DOHH2 (cell line): Measurements from ENCODE around the gene CACNA1B.

Experiments used
- H3F3A ChIP-seq: fragments of 200-600 bp; sonication (generic), shearing (Covaris generic); 2 replicates; pipeline ENCODE4 v1.6.0; 2016; ENCODE audit warnings: antibody characterized with exemption, mild to moderate bottlenecking; ENCODE audit not compliant: control insufficient read depth, insufficient read depth
- H3K27ac ChIP-seq: fragments of 200-600 bp; sonication (generic); 2 replicates; pipeline ENCODE4 v1.5.1; 2014; ENCODE audit warnings: low read depth, mild to moderate bottlenecking, low read length, moderate library complexity
- H3K27me3 ChIP-seq: fragments of 200-600 bp; sonication (generic); 2 replicates; pipeline ENCODE4 v1.6.1; 2014; ENCODE audit warnings: mild to moderate bottlenecking, low read length, mixed read lengths; ENCODE audit not compliant: control insufficient read depth
- H3K36me3 ChIP-seq: fragments of 200-600 bp; sonication (generic); 2 replicates; pipeline ENCODE4 v1.6.1; 2014; ENCODE audit warnings: mild to moderate bottlenecking, low read length, moderate library complexity, mixed read lengths; ENCODE audit not compliant: control insufficient read depth
- H3K4me1 ChIP-seq: fragments of 200-600 bp; sonication (generic); 2 replicates; pipeline ENCODE4 v1.6.1; 2014; ENCODE audit warnings: mild to moderate bottlenecking, low read length, mixed read lengths; ENCODE audit not compliant: control insufficient read depth
- H3K4me2 ChIP-seq: fragments of 200-600 bp; sonication (generic); 2 replicates; pipeline ENCODE4 v1.6.0; 2014; ENCODE audit warnings: mild to moderate bottlenecking, low read length, moderate library complexity
- H3K4me3 ChIP-seq: fragments of 200-600 bp; sonication (generic); 2 replicates; pipeline ENCODE4 v1.5.1; 2014; ENCODE audit warnings: mild to moderate bottlenecking, low read length, mixed read lengths
- H3K79me2 ChIP-seq: fragments of 200-600 bp; sonication (generic); 2 replicates; pipeline ENCODE4 v1.6.1; 2014; ENCODE audit warnings: mild to moderate bottlenecking, low read length, mixed read lengths; ENCODE audit not compliant: control insufficient read depth
- H3K9me2 ChIP-seq: fragments of 200-600 bp; sonication (generic); replicated peaks from 2 replicates; pipeline ENCODE4 v1.6.1; 2014; ENCODE audit warnings: mild to moderate bottlenecking, low read length, mixed read lengths; ENCODE audit not compliant: control insufficient read depth
- H3K9me3 ChIP-seq: fragments of 200-600 bp; sonication (generic); 2 replicates; pipeline ENCODE4 v1.6.1; 2014; ENCODE audit warnings: antibody characterized with exemption, low read length, mixed read lengths; ENCODE audit not compliant: control insufficient read depth, insufficient read depth
- H4K20me1 ChIP-seq: fragments of 200-600 bp; sonication (generic); 2 replicates; pipeline ENCODE4 v1.6.0; 2014; ENCODE audit warnings: low read depth, mild to moderate bottlenecking, antibody characterized with exemption, low read length, moderate library complexity; ENCODE audit not compliant: control insufficient read depth, insufficient read depth
- CTCF ChIP-seq: fragments of 200-600 bp; sonication (generic); IDR thresholded peaks from one replicate; pipeline ENCODE4 v1.5.1; 2014; ENCODE audit warnings: antibody characterized with exemption, mild to moderate bottlenecking, low read depth, low read length; ENCODE audit not compliant: poor library complexity, severe bottlenecking
- EZH2phosphoT487 ChIP-seq: fragments of 200-600 bp; sonication (generic); IDR thresholded peaks from 2 replicates; pipeline ENCODE4 v1.6.1; 2017; ENCODE audit warnings: borderline replicate concordance, mild to moderate bottlenecking, antibody characterized with exemption, low read length, moderate library complexity, mixed read lengths

Gene CACNA1B

GRCh38 chr9:137984520-137985257, 107.1 kb downstream of the CACNA1B start:
- H4K20me1 ChIP-seq, result no peaks in the 10 kb centered on the region
- no peaks in the 10 kb centered on the region for H3K36me3 ChIP-seq
- no peaks in the 10 kb centered on the region for H3K79me2 ChIP-seq
- no peaks in the 10 kb centered on the region for H3K4me1 ChIP-seq
- H3F3A ChIP-seq, result no peaks in the 10 kb centered on the region
- H3K27ac ChIP-seq, result no peak overlapping the region
- TF ChIP-seq EZH2phosphoT487, result no peak
- TF ChIP-seq CTCF, result no peak
- no peak overlapping the region for H3K4me3 ChIP-seq
- H3K4me2 ChIP-seq, result no peak overlapping the region
- H3K9me2 ChIP-seq, result no peaks in the 10 kb centered on the region
- H3K27me3 ChIP-seq, result no peaks in the 10 kb centered on the region
- H3K9me3 ChIP-seq, result no peaks in the 10 kb centered on the region

GRCh38 chr9:137985637-137986071, 108.1 kb downstream of the CACNA1B start:
- H3K4me2 ChIP-seq, result no peak overlapping the region
- H3K36me3 ChIP-seq, result no peaks in the 10 kb centered on the region
- no peak for TF ChIP-seq EZH2phosphoT487
- no peak for TF ChIP-seq CTCF
- H3K79me2 ChIP-seq, result no peaks in the 10 kb centered on the region
- H4K20me1 ChIP-seq, result no peaks in the 10 kb centered on the region
- H3F3A ChIP-seq, result no peaks in the 10 kb centered on the region
- H3K9me3 ChIP-seq, result no peaks in the 10 kb centered on the region
- no peaks in the 10 kb centered on the region for H3K9me2 ChIP-seq
- no peak overlapping the region for H3K4me3 ChIP-seq
- no peak overlapping the region for H3K27ac ChIP-seq
- H3K27me3 ChIP-seq, result no peaks in the 10 kb centered on the region
- H3K4me1 ChIP-seq, result no peaks in the 10 kb centered on the region

- 0 out of 2 replicates have a peak, but pooled peaks cover 5% of the 10 kb centered on the region for H3K27me3 ChIP-seq
- no peaks in the 10 kb centered on the region for H3K79me2 ChIP-seq
- H3K27ac ChIP-seq, result no peak overlapping the region
- TF ChIP-seq EZH2phosphoT487 (no peak), CTCF (no peak)
- no peaks in the 10 kb centered on the region for H3K36me3 ChIP-seq
- H3K9me3 ChIP-seq, result no peaks in the 10 kb centered on the region
- no peaks in the 10 kb centered on the region for H3K9me2 ChIP-seq
- no peaks in the 10 kb centered on the region for H3K4me1 ChIP-seq
- H3F3A ChIP-seq, result no peaks in the 10 kb centered on the region
- H4K20me1 ChIP-seq, result no peaks in the 10 kb centered on the region
- H3K4me2 ChIP-seq, result no peak overlapping the region
- H3K4me3 ChIP-seq, result no peak overlapping the region
These were observed 108.9 kb downstream of the CACNA1B start for GRCh38 chr9:137986268-137987099.
